ENCODE results near the gene CTCFL. TPM values are rescaled to one million over a fixed set of nuclear protein-coding genes. Genes with fewer than 3 reads are reported as not detected.

CTCFL gene
- total and polyA plus RNA-seq, 2 of the 13 experiments (the other 11 are each of a cell fraction or from before 2014, with no cell fraction given) = 0.04 TPM; not detected in 1

DNA sequence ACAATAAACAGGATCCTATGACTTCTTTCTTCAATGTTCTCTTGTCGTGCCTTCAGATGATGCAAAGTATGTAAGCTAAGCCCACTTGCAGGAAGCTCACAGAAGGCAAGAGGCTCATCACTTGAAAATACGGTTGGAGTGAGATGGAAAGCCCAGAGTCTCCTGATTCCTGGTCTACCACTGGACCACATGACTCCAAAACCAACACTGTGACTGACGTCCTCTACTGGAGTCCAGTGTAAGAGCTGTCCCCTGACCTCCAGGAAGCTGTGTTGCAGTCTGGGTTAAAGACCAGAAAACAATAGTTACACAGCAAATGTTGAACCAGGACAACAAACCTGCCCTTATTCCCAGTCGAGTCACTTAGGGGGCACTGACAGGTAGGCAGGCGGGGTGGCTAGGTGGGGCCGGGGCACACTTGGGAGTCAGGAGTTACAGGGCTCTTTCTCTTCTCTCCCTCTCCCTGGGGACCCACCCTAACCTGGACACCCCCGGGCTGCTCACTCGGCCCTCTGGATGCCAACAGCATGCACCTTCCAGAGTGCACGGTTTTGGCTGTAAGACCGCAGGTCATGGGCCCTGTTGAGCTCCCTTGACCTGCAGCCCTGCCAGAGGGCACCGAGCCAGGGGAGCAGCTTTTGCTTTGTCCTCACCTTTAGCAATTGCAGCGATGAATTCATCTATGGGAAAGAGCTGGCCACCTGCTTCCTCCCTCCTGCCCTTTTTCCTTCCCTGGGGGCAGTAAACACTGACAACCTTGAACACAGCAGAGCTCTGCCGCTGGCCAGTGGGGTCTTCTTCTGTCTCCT lies 43.4 kb upstream of the CTCFL start (continued):
- TF ChIP-seq HOXA9 (CRISPR knock-in tag; IDR thresholded peaks at IDR 0.05; ENCODE audit: borderline replicate concordance) = no peak
- TF ChIP-seq NFKB2 (CRISPR knock-in tag; IDR thresholded peaks at IDR 0.05; ENCODE audit: borderline replicate concordance) = peak; percentile 22; the same call in 1 of the 2 replicates
- TF ChIP-seq EP300 (IDR thresholded peaks at IDR 0.05; ENCODE audit: low read depth in 2 of 2, low read length in 2 of 2) = peak in 1 of 2 experiments; percentile 66; a peak in 2 of 4 replicates
- TF ChIP-seq EP300 (CRISPR knock-in tag; IDR thresholded peaks at IDR 0.05; ENCODE audit: borderline replicate concordance) = no peak
- no peak; the same call in 1 of the 2 replicates for TF ChIP-seq ZNF333 (CRISPR knock-in tag; IDR thresholded peaks at IDR 0.05; ENCODE audit: borderline replicate concordance)
- no peak for TF ChIP-seq ZNF468 (CRISPR knock-in tag; IDR thresholded peaks at IDR 0.05)
- TF ChIP-seq ZBTB21 (CRISPR knock-in tag; IDR thresholded peaks at IDR 0.05) = peak; percentile 44; the same call in 1 of the 2 replicates
- 0 out of 2 replicates have a peak, but pooled peaks have one; percentile 31 for TF ChIP-seq SPEN (CRISPR knock-in tag; IDR thresholded peaks at IDR 0.05; ENCODE audit: low read depth)
- TF ChIP-seq ZSCAN20 (CRISPR knock-in tag; IDR thresholded peaks at IDR 0.05; ENCODE audit: borderline replicate concordance) = no peak
- no peak for TF ChIP-seq PHF20 (CRISPR knock-in tag; IDR thresholded peaks at IDR 0.05)
- TF ChIP-seq, protein P1, sequence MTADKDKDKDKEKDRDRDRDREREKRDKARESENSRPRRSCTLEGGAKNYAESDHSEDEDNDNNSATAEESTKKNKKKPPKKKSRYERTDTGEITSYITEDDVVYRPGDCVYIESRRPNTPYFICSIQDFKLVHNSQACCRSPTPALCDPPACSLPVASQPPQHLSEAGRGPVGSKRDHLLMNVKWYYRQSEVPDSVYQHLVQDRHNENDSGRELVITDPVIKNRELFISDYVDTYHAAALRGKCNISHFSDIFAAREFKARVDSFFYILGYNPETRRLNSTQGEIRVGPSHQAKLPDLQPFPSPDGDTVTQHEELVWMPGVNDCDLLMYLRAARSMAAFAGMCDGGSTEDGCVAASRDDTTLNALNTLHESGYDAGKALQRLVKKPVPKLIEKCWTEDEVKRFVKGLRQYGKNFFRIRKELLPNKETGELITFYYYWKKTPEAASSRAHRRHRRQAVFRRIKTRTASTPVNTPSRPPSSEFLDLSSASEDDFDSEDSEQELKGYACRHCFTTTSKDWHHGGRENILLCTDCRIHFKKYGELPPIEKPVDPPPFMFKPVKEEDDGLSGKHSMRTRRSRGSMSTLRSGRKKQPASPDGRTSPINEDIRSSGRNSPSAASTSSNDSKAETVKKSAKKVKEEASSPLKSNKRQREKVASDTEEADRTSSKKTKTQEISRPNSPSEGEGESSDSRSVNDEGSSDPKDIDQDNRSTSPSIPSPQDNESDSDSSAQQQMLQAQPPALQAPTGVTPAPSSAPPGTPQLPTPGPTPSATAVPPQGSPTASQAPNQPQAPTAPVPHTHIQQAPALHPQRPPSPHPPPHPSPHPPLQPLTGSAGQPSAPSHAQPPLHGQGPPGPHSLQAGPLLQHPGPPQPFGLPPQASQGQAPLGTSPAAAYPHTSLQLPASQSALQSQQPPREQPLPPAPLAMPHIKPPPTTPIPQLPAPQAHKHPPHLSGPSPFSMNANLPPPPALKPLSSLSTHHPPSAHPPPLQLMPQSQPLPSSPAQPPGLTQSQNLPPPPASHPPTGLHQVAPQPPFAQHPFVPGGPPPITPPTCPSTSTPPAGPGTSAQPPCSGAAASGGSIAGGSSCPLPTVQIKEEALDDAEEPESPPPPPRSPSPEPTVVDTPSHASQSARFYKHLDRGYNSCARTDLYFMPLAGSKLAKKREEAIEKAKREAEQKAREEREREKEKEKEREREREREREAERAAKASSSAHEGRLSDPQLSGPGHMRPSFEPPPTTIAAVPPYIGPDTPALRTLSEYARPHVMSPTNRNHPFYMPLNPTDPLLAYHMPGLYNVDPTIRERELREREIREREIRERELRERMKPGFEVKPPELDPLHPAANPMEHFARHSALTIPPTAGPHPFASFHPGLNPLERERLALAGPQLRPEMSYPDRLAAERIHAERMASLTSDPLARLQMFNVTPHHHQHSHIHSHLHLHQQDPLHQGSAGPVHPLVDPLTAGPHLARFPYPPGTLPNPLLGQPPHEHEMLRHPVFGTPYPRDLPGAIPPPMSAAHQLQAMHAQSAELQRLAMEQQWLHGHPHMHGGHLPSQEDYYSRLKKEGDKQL (CRISPR knock-in tag; IDR thresholded peaks at IDR 0.05; ENCODE audit: low read depth) = no peak
- TF ChIP-seq HCFC1 (IDR thresholded peaks at IDR 0.05; ENCODE audit: low read depth, low read length) = no peak
- TF ChIP-seq ERF (CRISPR knock-in tag; IDR thresholded peaks at IDR 0.05) = 0 out of 2 replicates have a peak, but pooled peaks have one; percentile 38
- TF ChIP-seq ZNF292 (CRISPR knock-in tag; IDR thresholded peaks at IDR 0.05; ENCODE audit: borderline replicate concordance, low read depth) = peak; percentile 50
- TF ChIP-seq NR2F6 (IDR thresholded peaks at IDR 0.05) = peak; percentile 62
- TF ChIP-seq NR2F6 (CRISPR knock-in tag; IDR thresholded peaks at IDR 0.05) = peak; percentile 73
- TF ChIP-seq SMAD9 (CRISPR knock-in tag; IDR thresholded peaks at IDR 0.05) = no peak
- TF ChIP-seq DR1 (CRISPR knock-in tag; IDR thresholded peaks at IDR 0.05) = no peak
- TF ChIP-seq ZNF703 (CRISPR knock-in tag; IDR thresholded peaks at IDR 0.05; ENCODE audit: borderline replicate concordance) = no peak
- TF ChIP-seq, protein P2, sequence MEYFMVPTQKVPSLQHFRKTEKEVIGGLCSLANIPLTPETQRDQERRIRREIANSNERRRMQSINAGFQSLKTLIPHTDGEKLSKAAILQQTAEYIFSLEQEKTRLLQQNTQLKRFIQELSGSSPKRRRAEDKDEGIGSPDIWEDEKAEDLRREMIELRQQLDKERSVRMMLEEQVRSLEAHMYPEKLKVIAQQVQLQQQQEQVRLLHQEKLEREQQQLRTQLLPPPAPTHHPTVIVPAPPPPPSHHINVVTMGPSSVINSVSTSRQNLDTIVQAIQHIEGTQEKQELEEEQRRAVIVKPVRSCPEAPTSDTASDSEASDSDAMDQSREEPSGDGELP (IDR thresholded peaks at IDR 0.05; ENCODE audit: borderline replicate concordance, low read depth) = peak; percentile 57; the same call in 1 of the 2 replicates
- TF ChIP-seq ZSCAN25 (CRISPR knock-in tag; IDR thresholded peaks at IDR 0.05) = 0 out of 2 replicates have a peak, but pooled peaks have one; percentile 19
- TF ChIP-seq FIP1L1 (IDR thresholded peaks at IDR 0.05; ENCODE audit: borderline replicate concordance, insufficient read depth, low read depth, low read length) = no peak
- peak; percentile 69 for TF ChIP-seq ZMYM4 (CRISPR knock-in tag; IDR thresholded peaks at IDR 0.05)
- TF ChIP-seq FOSL2 (CRISPR knock-in tag; IDR thresholded peaks at IDR 0.05) = no peak
